HL-60 (cell line): ENCODE data around the gene PLEKHG4B.
A peak's percentile ranks its signal among the peaks of the same experiment; 100 is the strongest.
"Not testable (repeated sequence)": the region's sequence is repeated elsewhere in the genome, so short reads cannot be mapped to it uniquely, and the experiment has no call there.

ENCODE experiments used
- DNase-seq, 2 experiments: peaks; one replicate each; pipeline ENCODE4 v3.0.0-alpha.2; 2010 to 2020; ENCODE audit warnings: low read depth in 1 of 2, low spot score in 1 of 2
- H3K27ac ChIP-seq: fragments of 250-450 bp; sonication (Bioruptor Pico); replicated peaks from 2 replicates; pipeline ENCODE4 v1.5.1; 2020; ENCODE audit warnings: mild to moderate bottlenecking, moderate library complexity
- H3K27me3 ChIP-seq: fragments of 250-450 bp; sonication (Bioruptor Pico); 2 replicates; pipeline ENCODE4 v1.5.1; 2021; ENCODE audit warnings: mild to moderate bottlenecking, moderate library complexity; ENCODE audit not compliant: insufficient read depth, poor library complexity, severe bottlenecking
- H3K4me3 ChIP-seq: replicated peaks from 2 replicates; pipeline ENCODE4 v1.5.1; 2011; ENCODE audit warnings: mild to moderate bottlenecking, control low read depth, low read length; ENCODE audit not compliant: insufficient read depth
- CTCF ChIP-seq: IDR thresholded peaks from one replicate; pipeline ENCODE4 v1.5.1; 2011; ENCODE audit warnings: low read length, control low read depth, inconsistent platforms; ENCODE audit not compliant: insufficient read depth
- GABPA ChIP-seq: IDR thresholded peaks from 2 replicates; pipeline ENCODE4 v1.6.1; 2012; ENCODE audit warnings: low read depth
- POLR2AphosphoS5 ChIP-seq: IDR thresholded peaks from 2 replicates; pipeline ENCODE4 v1.6.1; 2012; ENCODE audit warnings: low read depth
- REST ChIP-seq: IDR thresholded peaks from 2 replicates; pipeline ENCODE4 v1.6.1; 2012; ENCODE audit warnings: low read depth; ENCODE audit not compliant: insufficient replicate concordance
- SPI1 ChIP-seq: IDR thresholded peaks from 2 replicates; pipeline ENCODE4 v1.6.1; 2012; ENCODE audit warnings: low read depth, mild to moderate bottlenecking, borderline replicate concordance

PLEKHG4B gene

GRCh38 chr5:54876-55569 lies 36.9 kb upstream of the PLEKHG4B start:
- H3K27ac ChIP-seq = no peak overlapping the region
- H3K4me3 ChIP-seq = no peak overlapping the region
- TF ChIP-seq SPI1 (no peak), CTCF (no peak), POLR2AphosphoS5 (no peak), REST (no peak), GABPA (no peak)
- no peak for DNase-seq
- H3K27me3 ChIP-seq = peaks cover 12% of the 10 kb centered on the region

- peak; percentile 97 for TF ChIP-seq REST
- no peak for TF ChIP-seq SPI1
- peaks cover 12% of the 10 kb centered on the region for H3K27me3 ChIP-seq
- peak in 1 of 2 experiments; percentile 5 for DNase-seq
- no peak overlapping the region for H3K4me3 ChIP-seq
- no peak overlapping the region for H3K27ac ChIP-seq
Observed at GRCh38 chr5:56561-57290, 35.2 kb upstream of the PLEKHG4B start.

- not testable (repeated sequence) for H3K27me3 ChIP-seq, H3K27ac ChIP-seq, H3K4me3 ChIP-seq, DNase-seq
Observed at GRCh38 chr5:60250-60649, 31.7 kb upstream of the PLEKHG4B start.

- no peaks in the 10 kb centered on the region for H3K27me3 ChIP-seq
- TF ChIP-seq CTCF = no peak
- no peak for TF ChIP-seq REST
- TF ChIP-seq GABPA = no peak
- no peak for TF ChIP-seq POLR2AphosphoS5
- TF ChIP-seq SPI1 = no peak
- no peak for DNase-seq
- no peak overlapping the region for H3K27ac ChIP-seq
- no peak overlapping the region for H3K4me3 ChIP-seq
Observed at GRCh38 chr5:70440-70839, 21.5 kb upstream of the PLEKHG4B start.

GRCh38 chr5:72316-73180 lies 19.4 kb upstream of the PLEKHG4B start:
- DNase-seq, H3K27me3 ChIP-seq, H3K4me3 ChIP-seq, H3K27ac ChIP-seq: not testable (repeated sequence)

GRCh38 chr5:73181-73447 lies 18.9 kb upstream of the PLEKHG4B start:
- H3K27ac ChIP-seq, H3K4me3 ChIP-seq, H3K27me3 ChIP-seq, DNase-seq: not testable (repeated sequence)
